ENCODE measurements around the gene SRGAP1.

The SRGAP1 gene

GRCh38 chr12:63918800-63919300 is 74.3 kb downstream of the SRGAP1 start:
- no peak overlapping the region for H3K4me3 ChIP-seq (replicated peaks; ENCODE audit: insufficient read depth, low read length)
- H3K27me3 ChIP-seq (ENCODE audit: insufficient read depth, poor library complexity, severe bottlenecking), result no peaks in the 10 kb centered on the region
- TF ChIP-seq GABPA (IDR thresholded peaks at IDR 0.05; ENCODE audit: low read depth) (no peak), CTCF (IDR thresholded peaks at IDR 0.05; ENCODE audit: insufficient read depth, low read length) (no peak), POLR2AphosphoS5 (IDR thresholded peaks at IDR 0.05; ENCODE audit: low read depth) (no peak), REST (IDR thresholded peaks at IDR 0.05; ENCODE audit: insufficient replicate concordance, low read depth) (no peak), SPI1 (IDR thresholded peaks at IDR 0.05; ENCODE audit: borderline replicate concordance, low read depth) (no peak)
- H3K27ac ChIP-seq (replicated peaks), result peak overlapping the region; percentile 44
- DNase-seq (ENCODE audit: low read depth in 1 of 2, low spot score in 1 of 2), result no peak

- no peak for DNase-seq (ENCODE audit: low read depth in 1 of 2, low spot score in 1 of 2)
- TF ChIP-seq SPI1 (IDR thresholded peaks at IDR 0.05; ENCODE audit: borderline replicate concordance, low read depth) (no peak), CTCF (IDR thresholded peaks at IDR 0.05; ENCODE audit: insufficient read depth, low read length) (no peak), REST (IDR thresholded peaks at IDR 0.05; ENCODE audit: insufficient replicate concordance, low read depth) (no peak), GABPA (IDR thresholded peaks at IDR 0.05; ENCODE audit: low read depth) (no peak), POLR2AphosphoS5 (IDR thresholded peaks at IDR 0.05; ENCODE audit: low read depth) (no peak)
- Histone ChIP-seq H3K27me3 (ENCODE audit: insufficient read depth, poor library complexity, severe bottlenecking) (no peaks in the 10 kb centered on the region), H3K27ac (replicated peaks) (no peak overlapping the region), H3K4me3 (replicated peaks; ENCODE audit: insufficient read depth, low read length) (no peak overlapping the region)
Measured at GRCh38 chr12:63919756-63920155, 75.3 kb downstream of the SRGAP1 start.

GRCh38 chr12:63921157-63921556 is 76.7 kb downstream of the SRGAP1 start:
- TF ChIP-seq GABPA (IDR thresholded peaks at IDR 0.05; ENCODE audit: low read depth) (no peak), CTCF (IDR thresholded peaks at IDR 0.05; ENCODE audit: insufficient read depth, low read length) (no peak), POLR2AphosphoS5 (IDR thresholded peaks at IDR 0.05; ENCODE audit: low read depth) (no peak), SPI1 (IDR thresholded peaks at IDR 0.05; ENCODE audit: borderline replicate concordance, low read depth) (no peak), REST (IDR thresholded peaks at IDR 0.05; ENCODE audit: insufficient replicate concordance, low read depth) (no peak)
- Histone ChIP-seq H3K4me3 (replicated peaks; ENCODE audit: insufficient read depth, low read length) (no peak overlapping the region), H3K27me3 (ENCODE audit: insufficient read depth, poor library complexity, severe bottlenecking) (no peaks in the 10 kb centered on the region), H3K27ac (replicated peaks) (no peak overlapping the region)
- DNase-seq (ENCODE audit: low read depth in 1 of 2, low spot score in 1 of 2), result no peak

Measured in HL-60 (cell line).